DLD1 (cell line): ENCODE data around the gene TMEM238.
"Not testable (repeated sequence)": the region's sequence is repeated elsewhere in the genome, so short reads cannot be mapped to it uniquely, and the experiment has no call there.

Experiments used
- in situ Hi-C: cut with HindIII; loops from 2 replicates; pipeline ENCODE4 v1.10.0; 2017; ENCODE audit warnings: low sequenced_read_pairs

TMEM238 gene

DNA sequence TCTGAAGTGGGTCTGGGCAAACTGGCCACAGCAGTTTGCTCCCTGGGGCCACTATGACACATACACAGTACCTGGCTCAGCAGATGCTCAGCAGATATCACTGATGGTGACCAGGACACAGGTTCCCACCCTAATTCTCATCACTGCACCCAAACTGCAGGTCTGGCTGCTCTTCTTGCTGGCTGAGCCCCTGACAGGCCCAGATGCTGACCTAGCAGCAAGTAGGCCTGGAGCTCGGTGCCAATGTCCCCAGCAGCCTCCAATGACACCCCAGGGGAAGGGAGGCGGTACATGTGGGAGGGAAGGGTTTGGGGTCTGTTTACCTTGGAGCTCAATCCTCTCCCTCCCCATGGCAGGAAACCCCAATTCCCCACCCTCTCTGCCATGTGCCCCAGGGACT lies 18.4 kb upstream of the TMEM238 start:
- in situ Hi-C loops, result no loop called here

DNA sequence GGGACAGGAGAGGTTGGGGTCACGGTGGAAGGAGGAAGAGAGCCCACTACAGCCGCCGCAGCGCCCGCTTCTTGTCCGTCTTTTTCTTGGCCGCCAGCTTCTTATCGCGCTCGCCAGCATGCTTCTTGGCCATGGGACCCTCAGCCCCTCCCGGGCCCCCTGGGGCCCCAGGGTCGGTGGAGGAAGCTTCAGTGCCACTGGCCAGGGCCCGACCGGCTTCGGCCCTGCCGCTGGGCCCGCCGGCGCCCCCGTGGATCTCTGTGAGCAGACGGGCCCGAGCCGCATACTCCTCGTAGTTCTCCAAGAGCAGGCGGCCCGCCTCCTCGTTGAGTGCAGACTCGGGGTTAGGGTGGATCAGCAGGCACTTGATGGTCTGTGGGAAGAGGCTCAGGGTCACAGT lies 17.3 kb upstream of the TMEM238 start:
- in situ Hi-C loops, result not testable (repeated sequence)

DNA sequence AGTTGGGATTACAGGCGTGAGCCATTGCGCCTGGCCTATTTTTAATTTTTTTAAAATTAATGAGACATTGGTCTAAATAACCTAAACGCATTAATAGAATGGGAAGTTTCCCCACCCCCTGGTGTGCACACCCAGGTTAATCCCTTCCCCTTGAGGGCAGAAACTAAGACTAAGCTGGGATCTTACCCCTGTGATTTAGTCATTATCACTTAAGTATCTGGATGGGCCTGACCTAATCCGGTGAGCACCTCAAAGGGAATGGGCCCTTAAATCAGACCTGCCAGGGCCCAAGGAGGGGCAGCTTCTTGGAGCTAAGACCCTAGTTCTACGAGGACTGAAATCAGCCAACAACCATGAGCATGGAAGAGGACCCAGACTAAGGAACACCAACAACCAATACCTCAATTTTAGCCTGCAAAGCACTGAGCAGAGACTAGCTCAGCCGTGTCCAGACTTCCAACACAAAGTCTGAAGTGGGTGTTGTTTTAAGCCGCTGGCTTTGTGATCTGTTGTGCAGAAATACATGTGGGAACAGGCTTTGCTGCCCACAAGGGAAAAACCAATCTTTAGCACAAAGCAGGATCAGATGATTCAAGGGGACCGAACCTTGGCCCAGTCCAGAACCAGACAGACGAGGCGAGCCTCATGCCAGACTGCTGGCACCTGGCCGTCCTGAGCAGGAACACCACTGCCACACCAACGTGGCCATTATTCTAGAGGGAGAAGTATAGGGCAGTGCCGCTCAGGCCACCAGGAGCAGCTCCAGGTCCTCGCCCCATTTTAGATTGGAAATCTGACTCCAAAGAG lies 16.4 kb upstream of the TMEM238 start:
- in situ Hi-C loops, result no loop called here

DNA sequence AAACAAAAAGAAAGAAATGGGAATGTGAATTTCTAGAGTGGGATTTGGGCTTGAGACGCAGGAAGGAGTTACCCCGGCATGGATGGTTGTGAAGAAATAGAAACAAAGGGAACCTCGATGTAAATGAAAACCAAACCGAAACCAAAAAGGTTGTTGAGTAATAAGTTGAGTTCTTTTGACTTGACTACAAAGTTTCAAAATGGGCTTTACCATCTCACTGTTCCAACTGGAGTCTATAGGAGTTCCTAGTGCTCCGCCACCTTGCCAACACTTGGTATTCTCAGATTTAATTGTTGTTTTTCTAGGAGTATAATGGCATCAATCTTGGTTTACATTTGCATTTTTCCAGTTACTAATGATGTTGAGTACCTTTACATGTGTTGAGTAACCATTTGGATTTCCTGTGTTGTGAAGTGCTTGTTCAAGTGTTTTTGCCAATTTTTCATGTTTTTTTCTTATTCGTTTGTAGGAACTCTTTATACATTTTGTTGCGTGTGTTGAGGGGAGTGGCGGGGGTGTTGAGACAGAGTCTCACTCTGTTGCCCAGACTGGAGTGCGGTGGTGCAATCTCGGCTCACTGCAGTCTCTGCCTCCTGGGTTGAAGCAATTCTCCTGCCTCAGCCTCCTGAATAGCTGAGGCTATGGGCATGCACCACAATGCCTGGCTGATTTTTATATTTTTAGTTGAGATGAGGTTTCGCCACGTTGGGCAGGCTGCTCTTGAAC lies 14.3 kb upstream of the TMEM238 start:
- in situ Hi-C loops, result no loop called here

DNA sequence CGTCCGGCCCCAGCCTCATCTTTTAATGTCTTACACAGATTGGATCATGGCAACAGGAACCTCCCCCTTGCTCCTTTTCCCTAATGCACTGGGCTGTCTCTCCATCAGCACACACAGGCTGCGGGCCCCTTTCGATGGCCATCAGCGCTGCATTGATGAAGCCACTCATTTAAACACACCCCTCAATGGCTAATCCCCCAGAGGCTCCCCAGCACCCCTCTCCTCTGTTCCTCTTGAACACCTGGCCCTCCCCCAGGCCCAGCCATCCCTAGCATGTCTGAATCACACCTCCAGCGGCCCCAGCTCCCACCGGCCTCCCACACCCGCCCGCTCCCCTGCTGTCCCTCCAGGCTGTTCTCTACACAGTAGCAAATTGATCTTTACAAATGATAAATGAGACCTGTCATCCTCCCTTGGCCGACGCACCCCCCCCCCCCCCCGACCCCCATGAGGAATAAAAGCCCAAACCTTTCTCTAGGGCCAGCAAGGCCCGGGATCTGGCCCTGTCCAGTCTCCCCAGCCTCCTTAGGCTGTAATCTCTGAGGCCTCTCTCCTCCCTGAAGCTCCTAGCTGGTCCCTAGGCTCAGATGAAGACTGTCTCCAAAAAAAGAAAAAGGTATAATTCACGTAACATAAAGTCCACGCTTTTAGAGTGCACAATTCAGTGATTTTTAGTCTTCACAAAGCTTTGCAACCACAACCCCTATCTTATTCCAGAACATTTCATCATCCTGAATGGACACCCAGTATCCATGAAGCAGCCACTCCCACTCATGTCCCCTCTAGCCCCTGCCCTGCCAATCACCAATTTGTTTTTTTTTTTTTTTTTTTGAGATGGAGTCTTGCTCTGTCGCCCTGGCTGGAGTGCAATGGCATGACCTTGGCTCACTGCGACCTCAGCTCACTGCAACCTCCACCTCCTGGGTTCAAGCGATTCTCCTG lies 9.0 kb upstream of the TMEM238 start:
- in situ Hi-C loops, result no loop called here

DNA sequence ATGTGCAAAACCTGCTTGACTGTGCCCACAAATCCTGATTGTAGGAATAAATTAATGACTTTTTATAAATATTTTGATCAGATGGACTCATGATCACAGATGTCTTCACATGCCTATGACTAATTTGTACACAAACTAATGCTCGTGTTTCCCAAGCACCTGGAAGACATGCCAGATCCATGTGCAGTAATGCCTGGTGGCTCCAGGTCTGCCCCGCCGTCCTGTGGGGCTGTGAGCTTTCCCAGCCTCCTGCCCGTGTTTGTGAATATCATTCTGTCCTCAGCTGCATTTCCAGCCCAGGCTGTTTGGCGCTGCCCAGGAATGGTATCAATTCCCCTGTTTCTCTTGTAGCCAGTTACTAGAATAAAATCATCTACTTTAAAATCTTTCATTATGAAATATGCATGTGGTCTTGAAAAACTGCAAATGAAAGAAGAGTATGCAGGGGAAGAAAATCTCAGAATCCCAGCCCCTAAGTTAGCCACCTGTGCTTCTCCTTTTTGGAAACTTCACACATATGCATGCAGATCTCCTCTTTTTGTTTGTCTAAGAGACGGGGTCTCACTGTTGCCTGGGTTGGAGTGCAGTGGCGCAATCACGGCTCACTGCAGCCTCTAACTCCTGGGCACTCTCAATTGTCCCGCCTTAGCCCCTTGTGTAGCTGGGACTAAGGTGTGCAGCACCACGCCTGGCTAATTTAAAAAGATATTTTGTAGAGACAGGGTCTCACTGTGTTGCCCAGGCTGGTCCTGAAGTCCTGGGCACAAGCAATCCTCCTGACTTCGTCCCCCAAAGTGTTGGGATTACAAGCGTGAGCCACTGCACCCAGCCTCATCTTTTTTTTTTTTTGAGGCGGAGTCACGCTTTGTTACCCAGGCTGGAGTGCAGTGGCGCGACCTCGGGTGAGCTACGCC lies 7.9 kb upstream of the TMEM238 start:
- in situ Hi-C loops, result no loop called here

DNA sequence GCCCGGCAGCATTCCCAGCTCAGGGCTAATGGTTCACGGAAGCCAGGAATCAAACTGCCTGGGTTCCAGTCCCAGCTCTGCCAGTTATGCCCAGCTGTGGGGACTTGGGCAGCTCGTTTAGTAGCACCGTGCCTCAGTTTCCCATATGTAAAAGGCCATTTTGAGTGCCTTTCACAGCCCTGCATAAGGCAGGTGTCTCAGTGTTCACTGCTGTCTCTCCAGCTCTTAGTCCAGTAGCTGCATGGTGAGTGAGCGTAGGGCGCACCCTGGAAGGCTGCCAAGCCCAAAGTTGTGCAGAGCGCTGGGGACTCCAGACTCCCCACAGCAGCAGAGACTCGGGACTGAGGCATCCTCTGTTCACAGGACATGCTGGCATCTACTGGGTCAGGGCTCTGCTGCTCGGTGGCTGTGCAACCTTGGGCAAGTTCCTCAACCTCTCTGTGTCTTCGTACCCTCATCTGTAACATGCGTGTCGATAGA lies 7.1 kb upstream of the TMEM238 start:
- in situ Hi-C loops, result no loop called here

DNA sequence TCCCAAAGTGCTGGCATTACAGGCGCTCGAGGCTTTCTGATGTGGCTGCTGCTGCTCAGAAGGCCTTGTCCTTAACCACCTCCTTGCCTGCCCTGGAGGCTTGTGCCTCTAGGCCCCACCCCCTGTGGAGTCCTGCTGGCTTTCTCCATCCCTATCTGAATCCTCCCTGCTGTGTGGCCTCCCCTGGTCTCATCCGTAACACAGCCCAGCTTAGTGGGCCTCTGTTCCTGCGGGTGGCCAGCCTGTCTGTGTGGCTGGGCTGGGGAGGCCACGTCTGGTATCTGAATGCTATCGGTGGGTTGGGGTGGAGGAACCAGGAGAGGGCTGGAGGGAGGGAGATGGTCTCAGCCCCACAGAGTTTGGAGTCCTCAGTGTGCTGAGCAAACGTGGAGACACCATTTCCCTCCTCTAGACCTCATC lies 6.4 kb upstream of the TMEM238 start:
- in situ Hi-C loops, result no loop called here

DNA sequence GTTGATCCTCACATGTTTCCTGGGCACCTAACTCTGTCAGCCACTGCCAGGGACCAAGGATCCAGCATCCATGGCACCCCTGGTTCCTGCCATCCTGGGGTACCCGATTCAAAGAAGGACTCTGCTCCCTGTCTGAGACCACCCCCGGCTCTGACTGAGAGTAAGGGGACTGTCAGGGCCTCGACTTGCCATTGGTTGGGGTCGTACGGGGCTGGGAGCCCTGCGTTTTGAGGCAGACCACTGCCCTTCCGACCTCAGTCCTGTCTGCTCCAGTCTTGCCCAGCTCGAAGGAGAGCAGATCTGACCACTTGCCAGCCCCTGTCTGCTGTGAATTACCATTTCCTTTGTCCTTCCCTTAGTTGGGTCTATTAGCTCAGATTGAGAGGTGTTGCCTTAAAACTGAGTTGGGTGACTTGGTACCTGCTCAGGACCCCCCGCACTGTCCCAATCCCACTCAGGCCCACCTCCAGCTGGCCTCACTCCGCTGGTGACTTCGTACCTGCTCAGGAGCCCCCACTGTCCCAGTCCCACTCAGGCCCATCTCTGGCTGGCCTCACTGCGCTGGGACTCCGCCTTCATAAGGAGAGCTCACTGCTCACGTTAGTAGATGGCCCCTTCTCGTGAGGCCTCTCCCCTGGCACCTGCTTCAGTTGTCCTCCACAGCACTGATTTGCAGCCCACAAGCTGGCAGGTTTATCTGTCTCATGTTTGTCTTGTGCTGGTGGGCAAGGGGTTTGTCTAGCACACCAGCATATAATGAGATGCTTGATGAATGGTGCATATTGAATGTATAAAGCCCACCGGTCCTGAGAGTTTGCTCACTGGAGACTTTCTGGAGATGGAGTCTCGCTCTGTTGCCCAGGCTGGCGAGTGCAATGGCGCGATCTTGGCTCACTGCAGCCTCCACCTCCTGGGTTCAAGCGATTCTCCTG lies 5.6 kb upstream of the TMEM238 start:
- in situ Hi-C loops, result no loop called here

DNA sequence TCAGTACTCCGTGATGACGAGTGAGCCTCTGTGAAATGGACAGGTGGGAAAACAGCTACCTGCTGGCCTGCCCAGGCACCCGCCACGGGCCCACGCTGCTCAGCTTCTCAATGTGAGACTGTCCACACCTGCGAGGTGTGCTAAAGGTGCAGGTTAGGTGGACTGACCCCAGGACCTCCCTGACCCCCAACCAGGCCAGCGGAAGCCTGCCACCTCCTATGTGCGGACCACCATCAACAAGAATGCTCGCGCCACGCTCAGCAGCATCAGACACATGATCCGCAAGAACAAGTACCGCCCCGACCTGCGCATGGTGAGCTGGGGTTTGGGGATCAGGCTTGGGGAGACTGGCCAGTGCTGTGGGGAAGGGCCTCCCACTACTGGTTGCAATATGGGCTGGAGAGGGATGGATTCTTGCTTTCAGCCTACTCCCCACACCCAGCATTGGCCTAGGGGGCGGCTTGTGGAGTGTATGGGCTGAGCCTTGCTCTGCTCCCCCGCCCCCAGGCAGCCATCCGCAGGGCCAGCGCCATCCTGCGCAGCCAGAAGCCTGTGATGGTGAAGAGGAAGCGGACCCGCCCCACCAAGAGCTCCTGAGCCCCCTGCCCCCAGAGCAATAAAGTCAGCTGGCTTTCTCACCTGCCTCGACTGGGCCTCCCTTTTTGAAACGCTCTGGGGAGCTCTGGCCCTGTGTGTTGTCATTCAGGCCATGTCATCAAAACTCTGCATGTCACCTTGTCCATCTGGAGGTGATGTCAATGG lies 3.8 kb upstream of the TMEM238 start:
- in situ Hi-C loops, result no loop called here

DNA sequence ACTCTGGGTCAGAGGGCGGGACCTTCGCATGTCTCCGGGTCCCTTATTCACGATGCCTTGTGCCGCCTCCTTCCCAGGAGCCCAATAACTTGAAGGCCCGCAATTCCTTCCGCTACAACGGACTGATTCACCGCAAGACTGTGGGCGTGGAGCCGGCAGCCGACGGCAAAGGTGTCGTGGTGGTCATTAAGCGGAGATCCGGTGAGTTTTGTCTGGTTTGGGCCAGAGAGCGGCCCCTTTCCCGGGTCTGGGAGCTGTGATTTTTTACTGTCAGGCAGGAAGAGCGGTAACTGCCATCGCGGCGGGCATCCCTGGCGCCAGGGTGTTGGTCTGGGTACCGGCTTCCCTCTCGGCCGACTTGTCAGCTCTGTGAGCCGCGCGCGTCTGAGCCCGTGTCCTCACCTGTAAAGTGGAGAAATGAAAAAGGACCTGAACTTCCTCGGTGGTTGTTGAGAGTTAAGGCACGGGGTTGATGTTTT lies 2.4 kb upstream of the TMEM238 start:
- in situ Hi-C loops, result no loop called here

DNA sequence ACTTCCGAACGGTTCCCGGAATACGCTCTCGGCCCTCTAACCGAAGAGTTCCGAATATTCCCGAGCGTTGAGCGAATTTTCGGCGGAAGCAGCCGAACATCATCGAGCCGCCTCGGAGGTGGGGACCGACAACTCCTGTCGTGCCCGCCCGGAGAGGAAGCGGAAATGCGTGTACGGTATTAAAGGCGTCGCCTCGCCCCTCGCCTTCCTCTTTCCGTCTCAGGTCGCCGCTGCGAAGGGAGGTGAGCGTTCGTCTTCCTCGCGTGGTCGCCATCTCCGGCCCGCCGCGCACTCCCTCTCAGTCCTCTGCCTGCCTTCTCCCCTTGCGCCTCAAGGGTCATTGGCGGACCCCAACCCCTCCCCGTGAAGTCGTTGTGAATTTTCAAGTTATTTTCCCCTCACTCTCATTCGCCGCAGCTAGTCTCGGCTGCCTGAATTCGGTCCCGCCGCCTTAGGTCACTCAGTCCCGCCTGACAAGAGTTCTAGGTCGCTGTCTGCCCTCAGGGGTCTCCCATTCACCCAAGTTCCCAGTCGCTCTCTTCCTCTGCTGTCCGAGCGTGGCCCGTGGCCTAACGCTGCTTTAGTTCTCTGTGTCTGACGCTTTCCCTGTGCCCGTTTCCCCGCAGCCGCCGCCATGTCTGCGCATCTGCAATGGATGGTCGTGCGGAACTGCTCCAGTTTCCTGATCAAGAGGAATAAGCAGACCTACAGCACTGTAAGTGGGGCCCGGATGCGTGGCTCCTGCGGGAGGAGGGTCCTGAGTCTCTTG lies 1.8 kb upstream of the TMEM238 start, which contains the start of gene RPL28:
RPL28 (plus strand) TSS at position 209 of the 769 bp plus-strand sequence; CDS start at position 635, 426 bp downstream.
- in situ Hi-C loops, result no loop called here

DNA sequence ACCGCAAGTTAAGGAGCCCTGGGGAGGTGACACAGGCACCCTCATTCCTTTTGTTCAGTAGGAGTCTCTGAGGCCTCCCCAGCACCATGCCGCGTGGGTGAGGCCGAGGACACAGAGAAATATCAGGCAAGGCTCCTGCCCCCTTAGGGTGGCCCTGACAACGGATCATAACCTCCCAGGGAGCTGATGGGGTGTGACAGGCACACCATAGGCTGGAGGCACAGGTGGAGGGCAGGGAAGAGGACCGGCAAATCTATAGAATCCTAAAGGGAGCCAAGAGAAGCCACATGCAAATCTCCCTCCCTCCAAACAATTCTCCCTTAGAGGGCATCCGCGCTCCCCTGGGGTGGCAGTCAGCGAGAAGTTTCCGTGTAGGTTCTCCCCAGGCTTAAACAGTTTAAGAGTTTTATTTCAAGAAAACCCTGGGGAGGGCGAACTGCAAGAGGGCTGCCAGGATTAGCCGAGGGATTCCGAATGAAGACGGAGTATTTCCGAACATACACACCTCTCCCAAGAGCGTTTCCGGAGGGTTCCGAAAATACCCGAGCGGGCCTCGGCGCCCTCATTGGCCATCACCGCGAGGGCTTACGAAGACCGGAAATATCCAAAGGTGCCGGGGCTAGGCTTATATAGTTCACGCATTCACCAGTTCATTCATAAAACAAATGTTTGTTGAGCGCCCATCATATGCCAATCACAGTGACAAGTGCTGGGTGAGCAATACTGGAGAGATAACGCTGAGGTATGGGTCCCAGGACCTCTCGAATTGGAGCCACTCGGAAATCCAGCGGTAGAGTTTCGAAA lies 1.0 kb upstream of the TMEM238 start:
- in situ Hi-C loops, result no loop called here

DNA sequence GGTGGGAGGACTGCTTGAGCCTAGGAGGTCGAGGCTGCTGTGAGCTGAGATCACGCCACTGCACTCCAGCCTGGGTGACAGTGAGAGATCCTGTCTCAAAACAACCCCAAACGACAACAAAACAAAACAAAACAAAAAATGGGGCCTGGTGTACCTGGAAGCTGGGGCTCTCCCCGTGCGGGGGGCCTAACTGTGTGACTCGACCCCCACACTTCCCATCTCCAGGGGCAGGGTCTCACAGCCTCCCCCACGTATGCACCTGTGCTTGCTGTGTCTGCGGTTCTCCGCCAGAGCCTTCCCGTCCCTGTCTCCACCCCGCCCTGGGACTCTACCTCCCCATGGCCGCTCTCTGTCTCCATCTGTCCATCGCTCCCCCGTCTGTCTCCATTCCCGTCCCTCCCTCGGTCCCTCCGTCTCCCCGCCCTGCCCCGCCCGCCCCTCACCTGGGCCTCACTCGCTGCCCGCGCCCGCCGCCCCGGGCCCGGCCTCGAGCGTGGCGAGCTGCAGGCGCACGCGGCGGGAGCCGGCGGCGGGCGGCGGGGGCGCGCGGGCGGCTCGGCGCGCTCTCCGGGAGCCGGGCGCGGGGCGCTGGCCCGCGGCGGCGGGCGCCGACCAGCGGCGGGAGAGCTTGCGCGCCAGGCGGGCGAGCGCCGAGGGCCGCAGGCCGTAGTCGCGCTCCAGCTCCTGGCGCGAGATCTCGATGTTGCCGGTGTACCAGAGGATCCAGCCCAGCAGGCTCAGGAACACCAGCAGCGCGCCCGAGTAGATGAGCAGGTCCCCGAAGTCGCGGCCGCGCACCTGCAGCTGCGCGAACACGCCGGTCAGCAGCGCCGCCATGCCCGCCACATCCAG lies 587 bp downstream of the TMEM238 start:
- in situ Hi-C loops, result no loop called here

DNA sequence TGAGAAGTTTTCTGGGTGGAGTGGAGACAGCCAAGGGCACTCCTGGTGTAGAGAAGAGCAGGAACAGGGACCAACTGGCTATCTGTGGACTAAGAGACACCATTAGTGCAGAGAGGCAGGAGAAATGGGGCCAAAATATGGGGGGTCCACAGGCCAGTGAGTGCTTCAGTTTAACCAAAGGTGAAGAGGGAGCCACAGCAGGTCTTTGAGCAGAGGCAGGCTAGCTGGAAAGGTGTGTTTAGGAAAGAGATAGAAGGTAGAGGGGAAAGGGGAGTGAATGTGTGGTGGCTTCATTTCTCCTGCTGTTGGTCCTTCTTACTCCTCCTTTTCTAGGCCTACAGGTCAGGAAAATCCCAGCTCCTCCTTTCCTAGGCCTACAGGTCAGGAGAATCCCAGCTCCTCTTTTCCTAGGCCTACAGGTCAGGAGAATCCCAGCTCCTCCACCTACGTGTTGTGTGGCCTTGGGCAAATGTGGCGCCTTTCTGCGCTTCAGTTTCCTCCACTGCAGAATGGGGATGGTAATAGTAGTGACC lies 1.5 kb downstream of the TMEM238 start:
- in situ Hi-C loops, result no loop called here
